ENCODE results near the gene CCNL2. TPM values are rescaled to one million over a fixed set of nuclear protein-coding genes. Genes with fewer than 3 reads are reported as not detected.
"Not testable (repeated sequence)": the region's sequence is repeated elsewhere in the genome, so short reads cannot be mapped to it uniquely, and the experiment has no call there.

Gene CCNL2
- total RNA-seq, 1 donor from 2014 or later: 116 TPM

GRCh38 chr1:1373051-1373814 is 25.9 kb downstream of the CCNL2 start:
- DNase-seq: no peak

- no peak for DNase-seq
Observed at GRCh38 chr1:1371746-1372711, 27.1 kb downstream of the CCNL2 start.

- no peak for DNase-seq
Observed at GRCh38 chr1:1371364-1371745, 27.8 kb downstream of the CCNL2 start.

- no peak for DNase-seq
Observed at GRCh38 chr1:1370771-1371300, 28.3 kb downstream of the CCNL2 start.

GRCh38 chr1:1370094-1370493 is 29.0 kb downstream of the CCNL2 start:
- DNase-seq: not testable (repeated sequence)

- no peak for DNase-seq
Observed at GRCh38 chr1:1367315-1367714, 31.8 kb downstream of the CCNL2 start.

- no peak for DNase-seq
Observed at GRCh38 chr1:1366699-1367066, 32.5 kb downstream of the CCNL2 start.

- no peak for DNase-seq
Observed at GRCh38 chr1:1365875-1366698, 33.0 kb downstream of the CCNL2 start.

- DNase-seq: no peak
Observed at GRCh38 chr1:1364266-1364665, 34.9 kb downstream of the CCNL2 start.

- DNase-seq: no peak
Observed at GRCh38 chr1:1361982-1362423, 37.1 kb downstream of the CCNL2 start.

- no peak for DNase-seq
Observed at GRCh38 chr1:1361233-1361981, 37.7 kb downstream of the CCNL2 start.

- DNase-seq: no peak
Observed at GRCh38 chr1:1360506-1361169, 38.5 kb downstream of the CCNL2 start.

GRCh38 chr1:1359664-1360468 is 39.3 kb downstream of the CCNL2 start:
- no peak for DNase-seq

GRCh38 chr1:1359308-1359663 is 39.8 kb downstream of the CCNL2 start:
- no peak for DNase-seq

- DNase-seq: no peak
Observed at GRCh38 chr1:1358433-1359271, 40.5 kb downstream of the CCNL2 start, which contains the start of gene MXRA8. TSS of gene MXRA8 (minus strand) at chr1:1358555. CDS start at chr1:1358504, 51 bp downstream.

GRCh38 chr1:1357871-1358432 is 41.2 kb downstream of the CCNL2 start:
- DNase-seq: no peak

GRCh38 chr1:1356796-1357401 is 42.2 kb downstream of the CCNL2 start:
- DNase-seq: no peak

- no peak for DNase-seq
Observed at GRCh38 chr1:1356166-1356795, 42.9 kb downstream of the CCNL2 start.

Data from occipital lobe (tissue), 2 donors.